Effector memory CD4-positive, alpha-beta T cell (primary cell): ENCODE data around the gene RNPS1.

Source experiments
- DNase-seq, 3 donors: peaks; one replicate each; pipeline ENCODE4 v3.0.0-alpha.2; 2020
- H3K27ac ChIP-seq: 2 replicates; pipeline ENCODE4 v1.7.0; 2013; ENCODE audit warnings: mild to moderate bottlenecking, low read length, moderate library complexity; ENCODE audit not compliant: insufficient read depth, poor library complexity, severe bottlenecking
- H3K27me3 ChIP-seq: replicated peaks from 2 replicates; pipeline ENCODE4 v1.7.0; 2013; ENCODE audit warnings: mild to moderate bottlenecking, low read length; ENCODE audit not compliant: insufficient read depth, control insufficient read depth, poor library complexity, severe bottlenecking
- H3K36me3 ChIP-seq: 2 replicates; pipeline ENCODE4 v1.7.0; 2013; ENCODE audit warnings: mild to moderate bottlenecking, low read length, moderate library complexity; ENCODE audit not compliant: control insufficient read depth, insufficient read depth
- H3K4me1 ChIP-seq: 2 replicates; pipeline ENCODE4 v1.7.0; 2013; ENCODE audit warnings: low read length, mild to moderate bottlenecking; ENCODE audit not compliant: control insufficient read depth, insufficient read depth, poor library complexity, severe bottlenecking
- H3K4me3 ChIP-seq: 2 replicates; pipeline ENCODE4 v1.7.0; 2013; ENCODE audit warnings: low read length, low read depth, mild to moderate bottlenecking; ENCODE audit not compliant: insufficient read depth, poor library complexity, severe bottlenecking
- H3K9me3 ChIP-seq: 2 replicates; pipeline ENCODE4 v1.7.0; 2013; ENCODE audit warnings: mild to moderate bottlenecking, low read length, moderate library complexity; ENCODE audit not compliant: control insufficient read depth

The RNPS1 gene

DNA sequence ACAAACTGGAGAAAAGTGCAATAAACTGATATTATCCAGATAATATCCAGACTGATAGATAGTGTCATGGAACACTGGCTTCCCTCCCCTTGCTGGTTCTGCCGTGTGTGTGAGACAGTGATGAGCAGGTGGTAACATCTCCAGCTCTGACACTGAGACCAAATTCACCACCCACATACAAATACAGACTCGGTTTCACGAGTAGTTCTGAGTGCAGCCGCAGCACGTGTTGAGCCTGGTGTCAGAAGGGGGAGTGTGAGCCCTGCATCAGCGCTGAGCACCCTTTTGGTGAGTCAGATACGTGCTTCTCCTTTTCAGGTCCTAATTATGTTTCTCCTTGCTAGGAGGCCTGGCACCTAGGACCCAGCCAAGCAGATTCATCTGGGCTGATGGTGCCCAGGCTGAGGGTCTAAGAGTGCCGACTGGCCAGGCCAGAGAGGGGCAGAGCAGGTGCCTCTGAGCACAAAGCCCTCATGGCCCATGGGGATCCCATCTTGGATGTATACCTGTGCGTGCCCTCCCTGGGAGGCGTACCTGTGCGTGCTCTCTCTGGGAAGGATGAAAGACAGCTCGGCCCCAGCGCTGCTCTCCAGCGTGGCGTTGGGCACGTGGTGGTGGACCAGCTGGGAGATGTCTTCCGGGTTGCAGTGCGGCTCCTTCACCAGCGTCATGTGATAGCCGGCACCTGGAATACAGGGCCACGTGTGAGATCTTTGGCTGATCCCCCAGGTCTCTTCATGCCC, 27.3 kb upstream of the RNPS1 start:
- H3K4me1 ChIP-seq = no peaks in the 10 kb centered on the region
- H3K9me3 ChIP-seq = no peaks in the 10 kb centered on the region
- no peak overlapping the region for H3K4me3 ChIP-seq
- H3K27me3 ChIP-seq = no peaks in the 10 kb centered on the region
- DNase-seq = no peak
- no peak overlapping the region for H3K27ac ChIP-seq
- no peaks in the 10 kb centered on the region for H3K36me3 ChIP-seq

DNA sequence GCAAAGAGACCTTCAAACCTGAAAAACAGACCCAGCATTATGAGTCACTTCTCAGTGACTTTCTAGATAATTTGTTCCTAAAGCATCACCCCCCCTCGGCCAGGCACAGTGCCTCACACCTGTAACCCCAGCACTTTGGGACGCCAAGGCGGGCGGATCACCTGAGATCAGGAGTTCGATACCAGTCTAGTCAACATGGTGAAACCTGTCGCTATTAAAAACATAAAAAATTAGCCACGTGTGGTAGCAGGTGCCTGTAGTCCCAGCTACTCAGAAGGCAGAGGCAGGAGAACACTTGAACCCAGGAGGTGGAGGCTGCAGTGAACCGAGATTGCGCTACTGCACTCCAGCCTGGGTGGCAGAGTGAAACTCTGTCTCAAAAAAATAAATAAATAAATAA, 24.3 kb upstream of the RNPS1 start:
- no peaks in the 10 kb centered on the region for H3K9me3 ChIP-seq
- H3K27me3 ChIP-seq = no peaks in the 10 kb centered on the region
- DNase-seq = no peak
- no peak overlapping the region for H3K27ac ChIP-seq
- H3K4me3 ChIP-seq = no peak overlapping the region
- no peaks in the 10 kb centered on the region for H3K36me3 ChIP-seq
- no peaks in the 10 kb centered on the region for H3K4me1 ChIP-seq

DNA sequence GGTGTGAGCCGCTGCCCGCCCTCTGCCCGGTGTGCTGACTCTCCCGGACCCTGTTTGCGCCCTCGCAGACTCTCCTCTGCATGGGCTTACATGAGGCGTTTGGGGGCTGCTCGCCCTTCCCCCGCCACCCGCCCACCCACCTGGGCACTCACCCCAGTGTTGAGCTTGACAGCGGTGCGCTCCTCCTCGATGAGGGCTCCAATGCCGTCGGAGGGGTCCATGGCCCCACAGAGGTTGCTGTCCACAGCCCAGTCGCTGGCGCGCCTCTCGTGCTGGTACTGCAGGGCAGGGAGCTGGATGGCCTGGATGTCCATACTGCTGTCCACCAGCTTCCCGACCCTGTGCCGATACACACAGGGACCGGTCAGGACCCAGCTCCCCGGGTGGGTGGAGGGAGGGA, 21.4 kb upstream of the RNPS1 start:
- H3K36me3 ChIP-seq = no peaks in the 10 kb centered on the region
- DNase-seq = no peak
- no peaks in the 10 kb centered on the region for H3K4me1 ChIP-seq
- no peak overlapping the region for H3K27ac ChIP-seq
- H3K4me3 ChIP-seq = no peak overlapping the region
- no peaks in the 10 kb centered on the region for H3K27me3 ChIP-seq
- H3K9me3 ChIP-seq = no peaks in the 10 kb centered on the region

DNA sequence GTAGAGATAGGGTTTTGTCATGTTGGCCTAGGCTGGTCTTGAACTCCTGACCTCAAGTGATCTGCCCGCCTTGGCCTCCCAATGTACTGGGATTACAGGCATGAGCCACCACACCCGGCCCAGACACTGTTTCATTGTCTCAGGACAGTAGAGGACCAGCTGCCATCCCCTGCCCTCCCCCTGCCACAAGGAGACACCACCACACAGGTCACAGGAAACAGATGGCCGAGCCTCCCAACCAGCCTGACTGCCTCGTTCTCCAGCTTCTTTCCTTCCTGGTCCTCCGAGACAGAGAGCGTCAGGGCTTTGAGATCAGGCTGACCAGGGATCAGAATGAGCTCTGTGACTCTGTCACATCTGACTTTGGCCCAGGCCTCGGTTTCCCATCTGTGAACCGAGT, 20.8 kb upstream of the RNPS1 start:
- Histone ChIP-seq H3K27me3 (no peaks in the 10 kb centered on the region), H3K4me3 (no peak overlapping the region), H3K9me3 (no peaks in the 10 kb centered on the region), H3K36me3 (no peaks in the 10 kb centered on the region), H3K4me1 (no peaks in the 10 kb centered on the region), H3K27ac (no peak overlapping the region)
- DNase-seq = no peak

DNA sequence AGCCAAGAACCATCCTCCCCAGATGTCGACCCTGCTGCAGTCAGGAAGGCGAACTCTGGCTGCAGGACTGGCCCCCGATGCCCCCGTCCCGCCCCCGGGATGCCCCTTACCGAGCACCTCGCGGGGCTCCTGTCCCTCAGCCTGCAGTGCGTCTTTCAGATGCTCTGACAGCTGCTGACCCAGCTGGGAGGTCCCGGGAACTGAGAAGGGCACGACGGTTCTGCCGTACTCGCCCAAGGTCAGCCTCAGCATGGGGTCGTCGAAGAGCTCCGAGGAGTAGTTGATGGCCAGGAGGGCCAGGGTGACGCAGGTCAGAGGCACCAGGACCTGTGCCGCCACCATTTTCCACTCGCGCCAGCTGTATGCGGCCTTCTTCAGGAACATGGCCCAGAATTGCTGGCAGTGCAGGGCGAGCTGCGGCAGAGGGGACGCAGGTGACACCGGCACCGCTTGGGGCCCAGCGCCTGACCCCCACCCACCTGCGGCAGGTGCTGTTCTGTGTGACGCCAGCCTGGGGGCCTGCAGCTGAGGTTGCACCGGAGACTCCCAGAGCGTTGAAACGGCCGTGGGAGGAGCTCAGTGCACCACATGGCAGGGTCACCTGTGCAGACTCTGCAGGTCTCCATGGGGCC, 20.1 kb upstream of the RNPS1 start:
- Histone ChIP-seq H3K36me3 (no peaks in the 10 kb centered on the region), H3K4me1 (no peaks in the 10 kb centered on the region), H3K27ac (no peak overlapping the region), H3K27me3 (no peaks in the 10 kb centered on the region), H3K9me3 (no peaks in the 10 kb centered on the region), H3K4me3 (no peak overlapping the region)
- no peak for DNase-seq

DNA sequence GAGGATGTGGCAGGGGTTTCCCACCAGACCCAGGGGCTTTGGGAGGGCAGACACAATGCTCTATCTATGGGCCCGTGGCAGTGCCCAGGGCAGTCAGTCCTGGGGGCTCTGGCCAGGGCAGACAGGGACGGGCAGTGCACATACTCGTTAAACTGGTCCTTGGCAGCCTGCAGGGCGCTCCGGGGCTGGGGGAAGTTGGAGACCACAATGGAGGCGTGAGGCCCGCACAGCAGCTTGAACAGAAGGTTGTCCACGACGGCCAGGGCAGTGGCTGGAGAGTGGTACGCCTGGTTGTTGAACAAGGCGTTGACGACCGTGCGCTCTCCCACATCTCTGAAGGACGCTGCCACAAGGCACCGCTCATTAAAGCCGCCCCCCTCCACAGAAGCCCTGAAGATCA, 18.6 kb upstream of the RNPS1 start:
- DNase-seq = no peak
- Histone ChIP-seq H3K36me3 (no peaks in the 10 kb centered on the region), H3K27ac (no peak overlapping the region), H3K9me3 (no peaks in the 10 kb centered on the region), H3K4me3 (no peak overlapping the region), H3K4me1 (no peaks in the 10 kb centered on the region), H3K27me3 (no peaks in the 10 kb centered on the region)

DNA sequence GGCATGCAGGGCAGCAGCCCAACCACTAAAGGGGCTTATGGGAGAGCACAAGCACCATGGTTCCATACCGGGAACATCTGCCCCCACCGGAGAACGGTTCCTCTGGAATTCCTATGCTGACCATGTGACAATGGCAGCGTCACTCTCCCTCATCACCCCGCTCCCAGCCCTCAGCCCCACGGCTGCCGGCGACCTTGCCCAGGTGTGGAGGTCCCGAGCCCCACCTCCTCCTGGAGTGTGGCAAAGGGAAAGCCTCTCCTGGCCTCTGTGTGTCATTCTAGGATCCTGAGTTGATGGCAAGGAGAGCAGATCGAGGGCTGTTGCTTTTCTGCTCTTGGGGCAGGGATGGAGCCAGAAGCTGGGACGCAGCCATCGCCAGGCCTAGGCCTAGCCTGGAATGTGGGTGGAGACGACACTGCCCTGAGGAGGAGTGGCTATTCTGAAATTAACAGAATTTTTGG, 17.8 kb upstream of the RNPS1 start:
- Histone ChIP-seq H3K27me3 (no peaks in the 10 kb centered on the region), H3K9me3 (no peaks in the 10 kb centered on the region), H3K4me1 (no peaks in the 10 kb centered on the region), H3K36me3 (no peaks in the 10 kb centered on the region), H3K27ac (no peak overlapping the region), H3K4me3 (no peak overlapping the region)
- no peak for DNase-seq

DNA sequence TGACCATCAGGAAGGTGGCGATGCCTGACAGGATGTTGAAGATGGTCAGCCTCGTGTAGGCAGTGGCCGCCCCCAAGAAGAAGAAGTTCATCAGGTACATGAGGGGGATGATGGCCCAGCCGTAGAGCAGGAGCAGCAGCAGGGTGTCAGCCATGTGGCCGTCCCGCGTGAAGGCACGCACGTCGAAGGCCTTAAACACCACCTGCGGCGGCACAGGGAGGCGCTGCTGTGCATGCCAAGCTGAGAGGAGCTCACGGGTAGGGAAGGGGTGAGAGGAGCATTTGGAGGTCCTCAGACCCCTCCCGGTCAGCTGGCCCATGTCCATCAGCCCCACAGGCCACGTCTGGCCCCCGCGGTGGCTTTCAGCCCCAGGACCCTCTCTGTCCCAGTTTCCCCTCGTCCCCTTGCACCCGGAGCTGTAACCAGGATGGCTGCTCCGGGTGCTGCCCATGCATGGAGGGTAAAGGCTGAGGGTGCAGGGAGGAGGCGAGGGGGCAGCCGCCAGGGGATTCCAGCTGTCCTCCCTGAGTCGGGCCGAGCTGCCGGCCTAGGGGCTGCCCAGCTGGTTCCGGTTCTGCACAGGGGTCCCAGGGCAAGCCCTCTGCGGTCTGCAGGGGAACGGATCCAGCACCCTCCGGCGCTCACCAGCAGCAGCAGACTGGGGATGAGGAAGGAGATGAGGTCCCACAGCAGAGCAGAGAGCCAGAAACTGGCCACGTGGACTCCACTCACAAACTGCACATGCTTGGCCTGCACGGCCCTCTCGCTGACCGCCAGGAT, 17.1 kb upstream of the RNPS1 start:
- H3K9me3 ChIP-seq = no peaks in the 10 kb centered on the region
- H3K4me1 ChIP-seq = no peaks in the 10 kb centered on the region
- no peak overlapping the region for H3K27ac ChIP-seq
- no peaks in the 10 kb centered on the region for H3K36me3 ChIP-seq
- no peak for DNase-seq
- H3K4me3 ChIP-seq = no peak overlapping the region
- no peaks in the 10 kb centered on the region for H3K27me3 ChIP-seq

DNA sequence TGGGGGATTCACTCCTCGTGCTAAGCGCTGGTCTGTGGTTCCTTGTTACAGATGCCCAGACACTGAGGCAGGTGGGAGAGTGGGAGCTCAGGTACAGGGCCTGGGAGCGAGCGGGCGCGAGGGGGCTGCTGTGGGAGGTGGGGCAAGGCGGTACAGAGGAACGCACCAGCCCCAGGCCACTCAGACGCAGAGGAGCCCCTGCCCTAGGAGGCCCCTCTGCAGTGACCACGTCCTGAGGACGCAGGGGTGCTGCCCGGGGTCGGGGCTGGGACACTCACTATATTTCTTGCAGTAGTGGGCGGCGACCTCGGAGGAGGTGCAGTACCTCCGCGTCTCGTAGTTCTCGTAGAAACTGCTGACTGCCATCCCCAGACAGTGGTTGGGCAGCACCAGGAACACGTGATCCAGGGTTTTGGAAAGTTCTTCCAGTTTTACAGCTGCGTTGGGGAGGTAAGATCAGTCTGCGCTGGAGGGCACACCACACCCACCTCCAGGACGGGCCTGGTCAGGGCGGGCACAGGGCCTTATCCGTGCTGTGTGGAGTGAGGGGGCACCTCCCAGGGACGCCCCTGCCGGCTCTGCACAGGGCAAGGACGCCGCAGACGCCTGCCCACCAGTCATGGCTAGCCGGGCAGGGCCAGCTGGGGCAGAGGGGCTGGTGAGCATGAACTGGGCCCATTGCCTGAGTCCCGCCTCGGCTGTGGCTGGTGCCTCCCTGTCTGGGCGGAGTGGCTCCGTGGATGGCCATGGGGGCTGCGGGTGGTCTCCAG, 16.3 kb upstream of the RNPS1 start:
- no peaks in the 10 kb centered on the region for H3K36me3 ChIP-seq
- no peaks in the 10 kb centered on the region for H3K27me3 ChIP-seq
- no peaks in the 10 kb centered on the region for H3K9me3 ChIP-seq
- no peak overlapping the region for H3K4me3 ChIP-seq
- no peaks in the 10 kb centered on the region for H3K4me1 ChIP-seq
- no peak for DNase-seq
- no peak overlapping the region for H3K27ac ChIP-seq
